Astrocyte of the cerebellum (primary cell): ENCODE measurements around the gene GDPD2.

Experiments used
- DNase-seq: peaks from one replicate; pipeline ENCODE4 v3.0.0-alpha.2; 2011; ENCODE audit warnings: low read depth
- H3K4me3 ChIP-seq: 2 replicates; pipeline ENCODE4 v1.5.1; 2011; ENCODE audit warnings: mild to moderate bottlenecking, low read depth, low read length, moderate library complexity
- CTCF ChIP-seq: IDR thresholded peaks from 2 replicates; pipeline ENCODE4 v1.5.1; 2012; ENCODE audit warnings: low read length, low read depth, moderate library complexity, mild to moderate bottlenecking; ENCODE audit errors: missing control alignments
- in situ Hi-C: cut with HindIII; loops from 2 replicates; pipeline ENCODE4 v1.10.0; 2017; ENCODE audit warnings: low sequenced_read_pairs

GDPD2 gene

GRCh38 chrX:70454441-70455365 lies 31.6 kb downstream of the GDPD2 start:
- DNase-seq = peak; percentile 39
- H3K4me3 ChIP-seq = peak overlapping the region; percentile 57
- TF ChIP-seq CTCF = peak; percentile 92
- in situ Hi-C loops = no loop called here

- H3K4me3 ChIP-seq = peak overlapping the region; percentile 57
- TF ChIP-seq CTCF = no peak
- DNase-seq = no peak
- in situ Hi-C loops = no loop called here
Measured at GRCh38 chrX:70455366-70456202, 32.5 kb downstream of the GDPD2 start.

GRCh38 chrX:70456256-70456655 lies 33.1 kb downstream of the GDPD2 start:
- DNase-seq = no peak
- no peak for TF ChIP-seq CTCF
- in situ Hi-C loops = no loop called here
- peak overlapping the region; percentile 57 for H3K4me3 ChIP-seq

GRCh38 chrX:70461026-70461425 lies 37.9 kb downstream of the GDPD2 start:
- in situ Hi-C loops = no loop called here
- TF ChIP-seq CTCF = no peak
- no peak overlapping the region for H3K4me3 ChIP-seq
- DNase-seq = no peak

GRCh38 chrX:70464051-70464450 lies 40.9 kb downstream of the GDPD2 start:
- in situ Hi-C loops = no loop called here
- DNase-seq = no peak
- no peak for TF ChIP-seq CTCF
- no peak overlapping the region for H3K4me3 ChIP-seq

GRCh38 chrX:70466968-70467367 lies 43.9 kb downstream of the GDPD2 start:
- no peak for TF ChIP-seq CTCF
- DNase-seq = no peak
- in situ Hi-C loops = no loop called here
- H3K4me3 ChIP-seq = no peak overlapping the region
